HUES6 (cell line): Measurements from ENCODE around the gene IL6R.

Source experiments
- H3K27ac ChIP-seq: 2 replicates; pipeline ENCODE4 v1.7.0; 2013; ENCODE audit warnings: low read depth, mild to moderate bottlenecking, low read length, inconsistent platforms
- H3K27me3 ChIP-seq: 2 replicates; pipeline ENCODE4 v1.6.1; 2013; ENCODE audit warnings: low read length; ENCODE audit not compliant: control insufficient read depth, insufficient read depth
- H3K36me3 ChIP-seq: 2 replicates; pipeline ENCODE4 v1.6.1; 2013; ENCODE audit warnings: low read length; ENCODE audit not compliant: control insufficient read depth, insufficient read depth
- H3K4me1 ChIP-seq: 2 replicates; pipeline ENCODE4 v1.6.1; 2013; ENCODE audit warnings: low read length; ENCODE audit not compliant: control insufficient read depth, insufficient read depth
- H3K4me3 ChIP-seq: 2 replicates; pipeline ENCODE4 v1.5.1; 2013; ENCODE audit warnings: low read depth, low read length
- H3K9ac ChIP-seq: one replicate; pipeline ENCODE4 v1.6.1; 2013; ENCODE audit warnings: mild to moderate bottlenecking, low read length
- H3K9me3 ChIP-seq: 2 replicates; pipeline ENCODE4 v1.6.1; 2013; ENCODE audit warnings: low read depth, low read length; ENCODE audit not compliant: control insufficient read depth, insufficient read depth

IL6R gene

GRCh38 chr1:154407198-154408091, 2.3 kb downstream of the IL6R start:
- H3K9me3 ChIP-seq: no peaks in the 10 kb centered on the region
- no peak overlapping the region for H3K9ac ChIP-seq
- no peak overlapping the region for H3K4me3 ChIP-seq
- H3K27ac ChIP-seq: no peak overlapping the region
- no peaks in the 10 kb centered on the region for H3K36me3 ChIP-seq
- peaks cover 37% of the 10 kb centered on the region for H3K4me1 ChIP-seq
- H3K27me3 ChIP-seq: peaks cover 52% of the 10 kb centered on the region

- H3K4me1 ChIP-seq: peaks cover 37% of the 10 kb centered on the region
- no peak overlapping the region for H3K27ac ChIP-seq
- H3K4me3 ChIP-seq: no peak overlapping the region
- H3K27me3 ChIP-seq: peaks cover 48% of the 10 kb centered on the region
- no peaks in the 10 kb centered on the region for H3K9me3 ChIP-seq
- no peak overlapping the region for H3K9ac ChIP-seq
- H3K36me3 ChIP-seq: no peaks in the 10 kb centered on the region
These were observed 3.1 kb downstream of the IL6R start for GRCh38 chr1:154408174-154408777.

GRCh38 chr1:154410185-154410827, 5.2 kb downstream of the IL6R start:
- Histone ChIP-seq H3K9ac (no peak overlapping the region), H3K27ac (no peak overlapping the region), H3K9me3 (no peaks in the 10 kb centered on the region), H3K4me3 (no peak overlapping the region), H3K36me3 (no peaks in the 10 kb centered on the region), H3K27me3 (peaks cover 28% of the 10 kb centered on the region), H3K4me1 (peaks cover 33% of the 10 kb centered on the region)

GRCh38 chr1:154411525-154411924, 6.4 kb downstream of the IL6R start:
- no peaks in the 10 kb centered on the region for H3K36me3 ChIP-seq
- no peak overlapping the region for H3K27ac ChIP-seq
- no peak overlapping the region for H3K4me3 ChIP-seq
- H3K9me3 ChIP-seq: no peaks in the 10 kb centered on the region
- H3K9ac ChIP-seq: no peak overlapping the region
- H3K27me3 ChIP-seq: peaks cover 17% of the 10 kb centered on the region
- H3K4me1 ChIP-seq: peaks cover 24% of the 10 kb centered on the region

- Histone ChIP-seq H3K27ac (no peak overlapping the region), H3K27me3 (0 out of 2 replicates have a peak, but pooled peaks cover under 1% of the 10 kb centered on the region), H3K4me3 (no peak overlapping the region)
These were observed 8.1 kb downstream of the IL6R start for GRCh38 chr1:154413177-154413783.

GRCh38 chr1:154414606-154415005, 9.5 kb downstream of the IL6R start:
- no peak overlapping the region for H3K9ac ChIP-seq
- H3K27me3 ChIP-seq: no peaks in the 10 kb centered on the region
- H3K27ac ChIP-seq: no peak overlapping the region
- H3K36me3 ChIP-seq: no peaks in the 10 kb centered on the region
- no peaks in the 10 kb centered on the region for H3K9me3 ChIP-seq
- peaks cover 12% of the 10 kb centered on the region for H3K4me1 ChIP-seq
- H3K4me3 ChIP-seq: no peak overlapping the region

More at GRCh38 chr1:154413177-154413783, 8.1 kb downstream of the IL6R start:
- no peak overlapping the region for H3K9ac ChIP-seq
- no peaks in the 10 kb centered on the region for H3K9me3 ChIP-seq
- peaks cover 9% of the 10 kb centered on the region; the same call in 1 of the 2 replicates for H3K4me1 ChIP-seq
- no peaks in the 10 kb centered on the region for H3K36me3 ChIP-seq

- Histone ChIP-seq H3K4me3 (no peak overlapping the region), H3K4me1 (peaks cover 19% of the 10 kb centered on the region), H3K36me3 (no peaks in the 10 kb centered on the region), H3K9me3 (no peaks in the 10 kb centered on the region), H3K27ac (no peak overlapping the region), H3K27me3 (no peaks in the 10 kb centered on the region), H3K9ac (no peak overlapping the region)
These were observed 11.6 kb downstream of the IL6R start for GRCh38 chr1:154416471-154417337.

- Histone ChIP-seq H3K36me3 (no peaks in the 10 kb centered on the region), H3K27me3 (no peaks in the 10 kb centered on the region), H3K4me1 (peaks cover 21% of the 10 kb centered on the region), H3K27ac (no peak overlapping the region), H3K9ac (no peak overlapping the region), H3K9me3 (no peaks in the 10 kb centered on the region), H3K4me3 (no peak overlapping the region)
These were observed 12.1 kb downstream of the IL6R start for GRCh38 chr1:154417338-154417608.

- H3K9ac ChIP-seq: no peak overlapping the region
- no peaks in the 10 kb centered on the region for H3K36me3 ChIP-seq
- H3K27me3 ChIP-seq: no peaks in the 10 kb centered on the region
- H3K4me1 ChIP-seq: peaks cover 28% of the 10 kb centered on the region
- no peaks in the 10 kb centered on the region for H3K9me3 ChIP-seq
- no peak overlapping the region for H3K27ac ChIP-seq
- H3K4me3 ChIP-seq: no peak overlapping the region
These were observed 13.1 kb downstream of the IL6R start for GRCh38 chr1:154418062-154418921.
